Activated T-cell treated with anti-CD3 and anti-CD28 coated beads for 24 hours (primary cell): ENCODE measurements around the gene SRPK2.
"Not testable (repeated sequence)": the region's sequence is repeated elsewhere in the genome, so short reads cannot be mapped to it uniquely, and the experiment has no call there.

ENCODE experiments used
- DNase-seq: peaks from one replicate; pipeline ENCODE4 v3.0.0-alpha.2; 2020; ENCODE audit warnings: low read depth

Gene SRPK2

DNA sequence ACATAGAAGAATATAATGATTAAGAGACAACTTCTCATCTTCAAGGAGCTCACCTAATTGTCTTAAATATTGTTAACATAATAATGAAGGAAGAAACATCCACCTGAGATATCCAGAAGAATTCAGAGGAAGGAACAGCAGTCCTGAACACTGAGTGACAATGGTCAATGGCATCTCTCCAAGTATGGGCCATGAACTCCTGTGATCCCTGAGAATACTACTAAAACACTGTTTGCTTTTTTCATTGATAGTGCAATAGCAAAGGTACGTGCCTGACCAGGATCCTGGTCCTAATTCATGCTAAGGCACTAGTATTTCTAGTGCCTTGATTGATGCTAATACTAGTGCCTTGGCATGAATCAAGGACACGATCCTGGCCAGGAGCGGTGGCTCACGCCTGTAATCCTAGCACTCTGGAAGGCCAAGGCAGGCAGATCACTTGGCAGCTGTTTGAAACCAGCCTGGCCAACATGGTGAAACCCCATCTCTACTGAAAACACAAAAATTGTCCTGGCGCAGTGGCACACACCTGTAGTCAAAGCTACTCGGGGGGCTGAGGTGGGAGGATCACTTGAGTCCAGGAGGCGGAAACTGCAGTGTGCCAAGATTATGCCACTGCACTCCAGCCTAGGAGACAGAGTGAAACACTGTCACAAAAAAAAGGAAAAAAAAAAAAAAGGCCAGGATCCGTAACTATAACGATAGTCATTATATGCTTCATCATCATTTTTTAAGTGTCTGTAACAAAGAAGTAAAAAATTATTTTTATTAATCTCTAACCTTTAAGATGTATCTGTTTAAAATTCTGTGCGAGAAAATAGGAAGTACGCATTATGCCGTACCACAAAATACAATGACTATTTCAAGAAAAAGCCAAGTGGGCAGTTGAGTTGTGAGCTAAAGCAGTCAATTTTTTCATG, 49.1 kb downstream of the SRPK2 start:
- no peak for DNase-seq

DNA sequence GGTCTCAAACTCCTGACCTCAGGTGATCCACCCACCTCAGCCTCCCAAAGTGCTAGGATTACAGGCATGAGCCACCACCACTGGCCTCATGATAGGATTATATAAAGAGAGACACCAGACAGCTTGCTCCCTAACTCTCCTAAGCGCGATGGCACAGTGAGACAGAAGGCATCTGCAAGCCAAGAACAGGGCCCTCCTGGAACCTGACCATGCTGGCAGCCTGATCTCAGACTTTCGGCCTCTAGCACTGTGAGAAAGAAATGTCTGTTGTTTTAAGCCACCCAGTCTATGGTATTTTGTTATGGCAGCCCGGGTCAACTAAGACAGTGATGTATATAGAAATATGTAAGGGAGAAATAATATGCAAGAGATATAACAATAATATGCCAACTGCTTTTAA, 51.2 kb downstream of the SRPK2 start:
- no peak for DNase-seq

DNA sequence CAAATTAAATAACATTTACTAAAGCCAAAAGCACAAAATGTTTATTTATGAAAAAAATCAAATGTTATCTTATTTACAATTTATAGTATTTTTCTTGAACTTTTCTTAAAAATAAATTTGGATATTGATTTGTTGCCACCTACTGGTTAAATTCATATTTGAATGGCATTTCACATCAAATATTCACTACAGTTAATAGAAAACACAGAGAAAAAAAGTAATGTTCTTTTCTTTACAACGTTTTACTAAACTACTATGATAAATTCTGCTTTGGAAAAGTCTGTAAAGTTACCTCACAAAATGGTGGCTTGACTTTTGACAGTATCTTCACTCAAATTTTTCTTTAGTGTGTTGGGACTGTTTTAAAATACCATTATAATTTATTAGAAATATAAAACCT, 52.7 kb downstream of the SRPK2 start:
- no peak for DNase-seq

DNA sequence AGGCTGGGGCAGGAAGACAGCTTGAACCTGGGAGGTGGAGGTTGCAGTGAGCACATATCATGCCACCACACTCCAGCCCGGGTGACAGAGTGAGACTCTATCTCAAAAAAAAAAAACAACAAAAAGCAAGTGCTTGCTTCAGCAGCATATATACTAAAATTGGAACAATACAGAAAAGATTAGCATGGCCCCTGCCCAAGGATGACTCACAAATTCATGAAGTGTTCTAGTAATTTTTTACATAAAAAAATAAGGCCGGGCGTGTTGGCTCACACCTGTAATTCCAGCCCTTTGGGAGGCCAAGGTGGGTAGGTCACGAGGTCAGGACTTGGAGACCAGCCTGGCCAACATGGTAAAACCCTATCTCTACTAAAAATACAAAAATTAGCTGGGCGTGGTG, 56.1 kb downstream of the SRPK2 start:
- DNase-seq: not testable (repeated sequence)

DNA sequence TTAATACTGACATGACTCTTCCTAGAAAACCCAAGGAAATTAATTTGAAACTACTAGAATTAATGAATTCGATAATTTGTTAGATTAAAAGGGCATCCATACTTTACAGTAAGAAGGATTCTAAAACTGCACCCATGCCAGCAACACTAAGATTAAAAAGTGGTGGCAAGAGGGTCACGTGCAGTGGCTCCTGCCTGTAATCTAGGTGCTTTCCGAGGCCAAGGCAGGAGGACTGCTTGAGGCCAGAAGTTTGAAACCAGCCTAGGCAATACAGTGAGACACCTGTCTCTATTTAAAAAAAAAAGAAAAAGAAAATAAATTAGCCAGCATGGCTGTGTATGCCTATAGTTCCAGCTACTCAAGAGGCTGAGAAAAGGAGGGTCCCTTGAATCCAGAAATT, 58.2 kb downstream of the SRPK2 start:
- no peak for DNase-seq

DNA sequence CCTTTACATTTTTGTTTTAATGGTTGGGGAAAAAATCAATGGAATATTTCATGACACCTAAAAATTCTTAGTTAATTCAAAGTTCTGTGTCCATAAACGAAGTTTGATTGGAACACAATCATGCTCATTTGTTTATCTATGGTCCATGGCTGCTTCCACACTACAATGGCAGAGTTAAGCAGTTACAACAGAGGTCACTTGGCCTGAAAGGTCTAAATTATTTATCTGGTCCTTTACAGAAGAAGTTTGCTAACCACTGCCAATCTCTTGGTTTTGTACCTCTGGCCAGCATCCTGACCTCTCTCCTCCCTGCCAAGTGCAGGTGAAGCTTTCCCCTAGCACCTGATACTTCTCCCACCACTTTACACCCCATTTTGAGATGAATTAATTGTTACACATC, 61.5 kb downstream of the SRPK2 start:
- no peak for DNase-seq

DNA sequence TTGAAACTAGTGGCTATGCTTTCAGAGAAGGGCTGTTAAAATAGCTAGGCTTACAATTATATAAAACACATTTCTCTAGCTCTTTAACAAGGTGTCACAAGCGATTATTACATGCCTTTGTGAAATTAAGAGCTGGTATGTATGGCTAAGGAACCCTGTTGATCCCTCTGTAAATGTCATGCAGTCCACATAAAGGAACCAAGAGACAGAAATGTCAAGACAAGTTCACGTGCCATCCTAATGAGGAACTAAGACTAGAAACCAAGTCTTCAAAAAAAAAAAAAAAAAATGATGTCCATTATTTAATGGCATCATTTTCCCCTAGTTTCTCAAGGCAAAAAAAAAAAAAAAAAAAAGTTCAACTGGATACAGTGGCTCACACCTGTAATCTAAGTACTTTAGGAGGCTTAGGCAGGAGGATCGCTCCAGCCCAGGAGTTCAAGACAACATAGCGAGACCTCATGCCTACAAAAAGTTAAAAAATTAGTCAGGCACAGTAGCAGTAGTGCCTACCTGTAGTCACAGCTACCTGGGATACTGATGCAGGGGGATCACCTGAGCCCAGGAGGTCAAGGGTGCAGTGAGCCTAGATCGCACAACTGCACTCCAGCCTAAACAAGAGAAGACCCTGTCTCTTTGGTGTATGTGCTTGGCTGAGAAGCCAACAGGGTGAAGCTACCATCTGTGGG, 63.4 kb downstream of the SRPK2 start:
- no peak for DNase-seq

DNA sequence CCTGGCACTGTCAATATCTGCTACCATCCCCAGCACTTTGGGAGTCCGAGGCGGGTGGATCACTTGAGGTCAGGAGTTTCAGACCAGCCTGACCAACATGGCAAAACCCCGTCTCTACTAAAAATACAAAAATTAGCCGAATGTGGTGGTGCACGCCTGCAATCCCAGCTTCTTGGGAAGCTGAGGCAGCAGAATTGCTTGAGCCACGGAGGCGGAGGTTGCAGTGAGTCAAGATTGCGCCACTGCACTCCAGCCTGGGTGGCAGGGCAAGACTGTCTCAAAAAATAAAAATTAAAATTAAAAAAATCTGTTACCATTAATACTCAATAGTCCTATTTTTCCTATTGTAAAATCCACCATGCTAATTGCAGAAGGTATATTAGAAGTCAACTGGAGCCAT, 64.1 kb downstream of the SRPK2 start:
- not testable (repeated sequence) for DNase-seq

DNA sequence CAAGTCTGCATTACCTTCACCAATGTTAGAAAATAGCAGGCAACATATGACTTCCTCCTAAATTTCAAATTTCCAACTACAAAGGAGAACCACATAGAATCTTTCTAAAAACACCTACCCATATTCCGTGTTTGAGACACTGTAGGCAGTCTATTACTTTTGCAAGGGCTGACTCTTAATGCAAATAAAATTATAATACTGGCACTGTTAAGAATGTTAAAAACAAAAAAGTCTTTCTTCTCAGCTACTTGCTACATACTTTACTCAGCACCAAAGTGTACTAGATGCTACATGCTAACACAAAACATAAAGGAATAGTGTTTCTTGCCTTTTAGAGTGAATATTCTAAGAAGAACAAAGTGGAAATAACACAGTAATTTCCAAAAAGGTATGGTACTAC, 65.4 kb downstream of the SRPK2 start:
- DNase-seq: no peak

DNA sequence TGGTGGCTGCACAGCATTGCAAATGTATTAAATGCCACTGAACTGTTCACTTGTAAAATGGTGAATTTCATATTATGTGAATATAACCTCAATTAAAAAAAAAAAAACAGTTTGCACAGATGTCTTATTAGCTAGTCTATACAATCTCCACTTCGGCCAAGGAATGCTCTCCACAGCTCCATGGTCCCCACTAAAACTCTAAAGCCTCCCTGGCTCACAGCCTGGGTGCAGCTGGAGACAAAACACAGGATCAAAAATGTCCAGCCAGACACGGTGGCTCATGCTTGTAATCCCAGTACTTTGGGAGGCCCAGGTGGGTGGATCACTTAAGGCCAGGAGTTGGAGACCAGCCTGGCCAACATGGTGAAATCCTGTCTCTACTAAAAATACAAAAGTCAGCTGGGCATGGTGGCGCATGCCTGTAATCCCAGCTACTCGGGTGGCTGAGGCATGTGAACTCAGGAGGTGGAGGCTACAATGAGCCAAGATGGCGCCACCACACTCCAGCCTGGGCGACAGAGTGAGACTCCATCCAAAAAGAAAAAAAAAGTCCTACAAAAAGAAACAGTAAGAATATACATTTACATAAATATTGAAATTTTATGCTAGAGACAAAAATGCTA, 66.0 kb downstream of the SRPK2 start:
- DNase-seq: no peak

DNA sequence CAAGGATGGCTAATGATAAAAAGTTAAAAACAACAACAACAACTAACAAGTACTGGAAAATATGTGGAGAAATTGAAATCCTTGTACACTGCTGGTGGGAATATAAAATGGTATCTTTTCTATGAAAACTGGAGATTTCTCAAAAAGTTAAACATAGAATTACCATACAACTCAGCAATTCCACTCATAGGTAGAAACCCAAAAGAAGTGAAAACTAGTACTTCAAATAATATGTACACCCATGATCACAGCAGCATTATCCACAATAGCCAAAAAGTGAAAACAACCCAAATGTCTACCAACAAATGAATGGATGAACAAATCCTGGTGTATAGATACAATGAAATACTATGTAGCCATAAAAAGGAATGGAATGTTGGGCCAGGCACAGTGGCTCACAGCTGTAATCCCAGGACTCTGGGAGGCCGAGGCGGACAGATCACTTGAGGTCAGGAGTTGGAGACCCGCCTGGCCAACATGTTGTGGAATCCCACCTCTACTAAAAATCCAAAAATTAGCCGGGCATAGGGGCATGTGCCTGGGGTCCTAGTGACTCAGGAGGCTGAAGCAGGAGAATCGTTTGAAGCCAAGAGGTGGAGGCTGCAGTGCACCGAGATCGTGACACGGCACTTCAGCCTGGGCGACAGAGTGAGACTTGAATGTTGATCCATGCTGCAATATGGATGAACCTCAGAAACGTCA, 66.8 kb downstream of the SRPK2 start:
- no peak for DNase-seq

DNA sequence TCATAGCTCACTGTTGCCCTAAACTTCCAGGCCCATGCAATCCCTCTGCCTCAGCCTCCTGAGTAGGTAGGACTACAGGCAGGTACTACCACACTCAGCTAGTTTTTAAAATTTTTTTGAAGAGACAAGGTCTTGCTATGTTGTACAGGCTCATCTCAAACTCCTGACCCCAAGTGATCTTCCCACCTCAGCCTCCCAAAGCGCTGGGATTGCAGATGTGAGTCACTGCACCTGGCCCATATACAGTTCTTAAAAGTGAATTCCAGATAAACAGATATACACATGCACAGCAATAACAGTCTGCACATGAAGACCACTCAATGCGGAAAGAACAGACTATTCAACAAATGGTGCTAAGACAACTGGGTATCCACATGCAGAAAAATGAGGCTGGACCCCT, 67.8 kb downstream of the SRPK2 start:
- DNase-seq: no peak

DNA sequence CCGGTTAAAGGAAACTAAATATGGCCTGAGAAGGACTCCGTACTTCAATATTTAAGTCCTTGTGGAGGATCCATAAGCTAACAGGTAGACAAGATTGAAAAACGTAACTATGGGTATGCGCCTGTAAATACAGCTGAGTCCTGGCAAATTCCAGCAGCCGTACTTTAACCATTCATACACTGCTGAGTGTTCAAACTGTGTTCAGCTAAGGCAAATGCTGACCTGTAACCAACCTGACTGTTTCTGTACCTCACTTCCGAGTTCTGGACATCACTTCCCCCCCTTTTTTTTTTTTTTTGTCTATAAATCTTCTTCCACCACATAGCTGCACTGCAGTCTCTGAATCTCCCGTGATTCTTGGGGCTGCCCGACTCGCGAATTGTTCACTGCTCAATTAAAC, 69.1 kb downstream of the SRPK2 start:
- DNase-seq: no peak

DNA sequence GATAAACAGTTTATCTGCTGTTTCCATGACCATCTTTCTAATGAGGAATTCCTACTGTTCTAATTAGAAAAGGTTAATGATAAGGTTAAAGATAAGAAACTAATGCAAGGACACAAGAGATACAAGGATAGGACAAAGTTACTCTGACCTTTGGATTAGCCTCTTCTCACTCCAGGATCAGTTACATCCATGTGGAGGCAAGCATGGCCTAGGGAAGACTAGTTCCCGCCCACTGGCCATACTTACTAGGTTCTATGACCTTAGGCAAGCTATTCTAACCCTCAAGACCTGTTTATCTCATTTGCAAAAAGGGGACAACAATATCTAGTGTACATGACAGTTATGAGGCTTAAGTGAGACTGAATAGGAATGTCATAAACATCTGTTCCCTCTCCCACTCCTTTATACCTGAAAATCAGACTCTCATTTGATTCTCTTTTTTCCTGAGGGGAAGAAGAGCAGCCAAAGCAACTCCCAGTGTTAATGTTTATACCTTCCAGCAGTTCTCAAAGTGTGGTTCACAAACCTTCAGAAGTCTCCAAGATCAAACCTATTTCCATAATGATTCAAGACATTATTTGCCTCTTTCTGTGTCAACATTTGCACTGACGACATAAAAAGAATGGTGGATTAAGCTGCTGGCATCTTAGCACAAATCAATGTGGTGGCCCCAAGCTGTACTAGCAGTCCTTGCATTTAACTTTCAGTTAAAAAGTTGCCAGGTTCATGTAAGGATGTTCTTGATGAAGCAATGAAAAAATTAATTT, 72.0 kb downstream of the SRPK2 start:
- no peak for DNase-seq

DNA sequence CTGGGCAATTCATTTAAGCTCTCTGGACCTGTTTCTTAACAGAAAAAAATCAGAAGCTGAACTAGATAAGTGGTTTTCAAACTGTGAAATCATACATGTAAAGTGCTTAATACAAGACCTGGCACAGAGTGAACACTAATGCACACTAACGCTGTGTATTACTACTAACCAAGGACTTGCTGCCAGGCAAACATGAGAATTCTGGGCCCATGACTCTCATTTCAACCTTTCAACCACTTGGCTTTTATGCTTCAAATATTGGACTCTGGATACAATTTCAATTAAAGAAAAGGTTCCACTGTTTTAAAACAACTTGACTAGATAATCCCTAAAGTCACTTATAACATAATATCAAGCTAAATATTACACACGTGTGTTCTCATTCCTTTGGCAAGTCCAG, 73.4 kb downstream of the SRPK2 start:
- DNase-seq: no peak

DNA sequence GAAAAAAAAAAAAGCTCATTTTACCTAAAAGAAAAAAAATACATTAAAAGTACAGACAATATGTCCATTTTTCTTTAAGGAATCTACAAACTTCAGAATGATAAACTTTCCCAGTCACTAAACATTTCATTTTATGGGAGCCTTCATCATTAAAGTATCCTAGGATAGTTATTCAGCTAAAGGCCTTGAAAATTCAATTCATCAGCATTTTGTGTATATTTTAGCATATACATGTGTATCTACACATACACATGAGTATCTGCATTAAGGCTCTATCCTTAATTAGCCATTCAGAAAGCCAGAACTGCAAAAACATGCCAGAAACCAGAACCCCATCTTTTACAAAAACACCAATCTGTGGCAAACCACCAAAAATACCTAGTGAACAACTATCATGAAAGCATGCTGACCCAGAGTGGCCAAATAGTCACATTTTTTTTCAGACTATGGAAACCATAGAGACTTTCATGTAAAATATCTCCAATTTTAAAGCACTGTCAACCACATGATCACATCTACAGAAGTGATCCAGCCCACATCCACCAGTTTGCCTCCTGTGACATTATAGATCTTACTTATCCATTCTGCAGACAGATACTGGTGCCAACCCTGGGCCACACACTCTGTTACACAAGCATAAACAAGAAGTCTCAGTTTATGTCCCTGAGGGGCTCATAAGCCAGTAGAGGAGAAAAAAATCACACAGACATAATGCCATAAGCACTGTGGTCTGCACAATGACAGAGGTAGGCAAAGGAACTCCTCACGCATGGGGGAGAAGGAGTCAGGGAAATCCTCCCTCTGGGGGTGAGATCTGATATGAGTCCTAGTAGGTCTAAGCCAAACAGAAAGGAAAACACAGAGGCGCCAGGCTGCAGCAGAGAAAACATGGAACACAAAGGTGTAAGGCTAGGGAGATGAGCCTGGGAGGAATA, 79.2 kb downstream of the SRPK2 start:
- DNase-seq: no peak

DNA sequence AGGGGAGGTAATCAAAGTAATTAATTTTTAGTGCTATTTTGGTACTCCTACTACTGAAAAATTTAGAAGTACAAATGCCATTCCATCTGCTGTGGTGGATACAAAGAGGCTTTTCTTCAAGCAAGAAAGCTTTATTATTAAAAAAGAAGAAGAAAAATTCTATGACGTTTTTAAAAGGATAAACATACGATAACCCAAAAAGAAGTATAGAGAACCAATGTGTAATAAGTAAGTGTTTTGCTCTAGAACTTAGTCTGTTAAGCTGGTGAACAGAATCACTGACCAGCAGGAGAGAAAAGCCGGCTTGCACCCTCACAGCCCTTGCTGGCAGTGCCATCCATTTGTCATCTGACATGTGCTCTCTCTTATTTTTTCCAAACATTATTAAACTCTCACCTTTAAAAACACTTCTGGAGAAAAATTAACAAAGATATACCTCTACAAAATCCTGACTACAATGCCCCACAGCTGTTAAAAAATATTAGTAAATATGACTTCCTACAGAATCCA, 81.5 kb downstream of the SRPK2 start:
- no peak for DNase-seq

DNA sequence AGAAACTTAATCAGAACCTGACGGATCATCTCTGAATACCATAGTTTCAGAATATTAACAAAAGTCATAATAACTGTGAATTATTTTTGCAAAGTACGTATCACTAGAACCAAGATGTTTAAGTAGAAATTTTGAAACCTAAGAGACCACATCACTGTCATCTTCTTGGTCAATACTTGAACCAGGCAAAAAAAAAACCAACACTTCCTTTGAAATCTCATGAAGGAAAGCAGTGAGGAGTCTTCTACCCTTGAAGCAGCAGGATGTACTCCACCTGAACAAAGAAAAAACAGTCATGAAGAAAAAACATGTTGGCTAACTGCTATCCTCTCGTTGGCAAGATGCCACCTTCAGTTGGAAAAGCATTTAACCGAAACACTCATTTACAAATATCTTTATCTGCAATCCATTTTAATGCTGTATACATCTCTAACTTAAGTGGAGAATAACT, 82.4 kb downstream of the SRPK2 start:
- no peak for DNase-seq

DNA sequence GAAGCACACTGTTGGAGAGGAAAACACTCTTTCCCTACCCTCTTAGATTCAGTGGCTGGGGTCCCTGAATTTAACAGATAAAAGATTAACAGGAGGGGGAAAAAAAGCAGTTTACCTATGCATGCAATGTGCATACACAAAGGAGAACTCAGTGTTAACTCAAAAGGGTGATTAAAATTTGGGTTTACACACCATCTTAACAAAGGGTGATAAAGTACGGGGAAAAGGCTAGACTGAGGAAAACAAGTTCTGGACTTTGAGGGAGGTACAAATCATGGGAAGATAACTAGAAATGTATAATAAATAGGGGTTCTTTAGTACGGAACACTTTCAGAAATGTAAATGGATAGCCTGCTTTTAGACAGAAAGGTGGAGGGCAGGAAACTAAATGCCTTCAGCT, 83.1 kb downstream of the SRPK2 start:
- DNase-seq: no peak
